Measurements from ENCODE around the gene RPS29.

DNA sequence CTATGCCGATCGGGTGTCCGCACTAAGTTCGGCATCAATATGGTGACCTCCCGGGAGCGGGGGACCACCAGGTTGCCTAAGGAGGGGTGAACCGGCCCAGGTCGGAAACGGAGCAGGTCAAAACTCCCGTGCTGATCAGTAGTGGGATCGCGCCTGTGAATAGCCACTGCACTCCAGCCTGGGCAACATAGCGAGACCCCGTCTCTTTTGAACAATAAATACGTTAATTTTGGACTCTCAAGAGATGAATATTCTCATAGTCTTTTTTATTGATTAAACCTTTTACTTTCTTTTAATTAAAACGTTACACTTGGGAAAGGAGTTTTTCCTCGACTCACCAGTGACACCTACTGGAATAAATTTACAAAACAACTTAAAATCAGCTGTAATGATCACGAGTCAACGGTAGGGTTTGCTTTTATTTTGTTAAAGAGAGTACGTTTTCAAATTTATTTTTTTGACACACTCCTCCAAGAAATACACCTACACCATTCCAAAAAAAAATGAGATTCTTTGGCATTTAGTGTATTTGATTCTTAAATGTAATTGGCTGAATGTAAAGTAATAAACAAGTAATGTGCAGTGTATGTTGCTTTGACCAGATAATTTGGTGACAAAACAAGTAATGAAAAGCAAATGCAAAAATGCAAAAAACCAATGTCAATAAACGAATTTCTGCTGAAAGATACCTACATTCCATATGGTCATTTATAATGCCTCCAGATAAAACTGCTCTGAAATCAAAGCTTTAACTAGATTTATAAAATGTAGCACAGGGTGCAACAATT is 687 bp upstream of the RPS29 start:
- TF ChIP-seq, protein P1, sequence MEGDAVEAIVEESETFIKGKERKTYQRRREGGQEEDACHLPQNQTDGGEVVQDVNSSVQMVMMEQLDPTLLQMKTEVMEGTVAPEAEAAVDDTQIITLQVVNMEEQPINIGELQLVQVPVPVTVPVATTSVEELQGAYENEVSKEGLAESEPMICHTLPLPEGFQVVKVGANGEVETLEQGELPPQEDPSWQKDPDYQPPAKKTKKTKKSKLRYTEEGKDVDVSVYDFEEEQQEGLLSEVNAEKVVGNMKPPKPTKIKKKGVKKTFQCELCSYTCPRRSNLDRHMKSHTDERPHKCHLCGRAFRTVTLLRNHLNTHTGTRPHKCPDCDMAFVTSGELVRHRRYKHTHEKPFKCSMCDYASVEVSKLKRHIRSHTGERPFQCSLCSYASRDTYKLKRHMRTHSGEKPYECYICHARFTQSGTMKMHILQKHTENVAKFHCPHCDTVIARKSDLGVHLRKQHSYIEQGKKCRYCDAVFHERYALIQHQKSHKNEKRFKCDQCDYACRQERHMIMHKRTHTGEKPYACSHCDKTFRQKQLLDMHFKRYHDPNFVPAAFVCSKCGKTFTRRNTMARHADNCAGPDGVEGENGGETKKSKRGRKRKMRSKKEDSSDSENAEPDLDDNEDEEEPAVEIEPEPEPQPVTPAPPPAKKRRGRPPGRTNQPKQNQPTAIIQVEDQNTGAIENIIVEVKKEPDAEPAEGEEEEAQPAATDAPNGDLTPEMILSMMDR (IDR thresholded peaks at IDR 0.05): peak; percentile 75 to 98 (median 97)
- no peak for TF ChIP-seq POLR2A (IDR thresholded peaks at IDR 0.05)
